Testis (tissue), 3 donors: ENCODE data around the gene CACNA1I. TPM values are rescaled to one million over a fixed set of nuclear protein-coding genes. Genes with fewer than 3 reads are reported as not detected.

Experiments
- DNase-seq: peaks from one replicate; pipeline ENCODE4 v3.0.0-alpha.2; 2019
- H3K27ac ChIP-seq, 2 donors: fragments of 200-600 bp; sonication (generic); one replicate each; pipeline ENCODE4 v1.5.1; 2019
- H3K27me3 ChIP-seq: fragments of 200-600 bp; sonication (generic); one replicate; pipeline ENCODE4 v1.5.1; 2019
- H3K36me3 ChIP-seq: fragments of 200-600 bp; sonication (generic); one replicate; pipeline ENCODE4 v1.5.1; 2017; ENCODE audit warnings: low read depth; ENCODE audit errors: missing control alignments
- H3K4me1 ChIP-seq: fragments of 200-600 bp; sonication (generic); one replicate; pipeline ENCODE4 v1.5.1; 2019
- H3K4me3 ChIP-seq, 2 donors: fragments of 200-600 bp; sonication (generic); one replicate each; pipeline ENCODE4 v1.5.1; 2017 to 2019
- H3K9me3 ChIP-seq: fragments of 200-600 bp; sonication (generic); one replicate; pipeline ENCODE4 v1.5.1; 2017
- CTCF ChIP-seq, 3 experiments: fragments of 450-650 bp in 2 of 3; fragments of 200-600 bp in 1 of 3; sonication (generic) in 1 of 3; IDR thresholded peaks; one replicate each; pipeline ENCODE4 v1.5.1; 2016 to 2019; ENCODE audit warnings: antibody characterized with exemption in 3 of 3, mild to moderate bottlenecking in 2 of 3, moderate library complexity in 1 of 3
- POLR2A ChIP-seq: fragments of 450-650 bp; IDR thresholded peaks from one replicate; pipeline ENCODE4 v1.6.1; 2017; ENCODE audit warnings: antibody characterized with exemption, mild to moderate bottlenecking, moderate library complexity
- WGBS, 2 donors: methylation state at CpG; one replicate each; pipeline ENCODE4 v1.1.5; 2018; 5-methylcytosine and 5-hydroxymethylcytosine counted together
- intact Hi-C: fragments of 100-400 bp; cut with DNase I; formaldehyde crosslinking; loops from one replicate; pipeline ENCODE4 v1.15.1; 2023; ENCODE audit warnings: low total_unique reads
- polyA plus RNA-seq: library from polyadenylated mRNA; stranded (reverse); fragments of 350-450 nt; fragmentation: Illumina TruSeq; extraction: RNeasy Lipid Tissue Mini Kit (QIAGEN cat#74804); gene quantifications from one replicate; pipeline ENCODE4 v1.2.3, GENCODE V29; 2014; ENCODE audit warnings: low read depth, low replicate concordance; ENCODE audit not compliant: insufficient read depth
- total RNA-seq, 2 donors: library from RNA; depleted of rRNA; stranded (reverse); fragments of >200 nt; gene quantifications; one replicate each; pipeline ENCODE4 v1.2.3, GENCODE V29; 2016

The CACNA1I gene
- total and polyA plus RNA-seq, 3 donors from 2014 or later: 1.3 to 2.0 (median 1.7) TPM

GRCh38 chr22:39647836-39648629 is 77.5 kb downstream of the CACNA1I start:
- Histone ChIP-seq H3K27ac (no peak overlapping the region), H3K9me3 (no peaks in the 10 kb centered on the region), H3K4me1 (no peaks in the 10 kb centered on the region), H3K4me3 (no peak overlapping the region), H3K27me3 (no peaks in the 10 kb centered on the region), H3K36me3 (no peaks in the 10 kb centered on the region)
- intact Hi-C loops: no loop called here
- DNase-seq: no peak
- no peak for TF ChIP-seq CTCF (IDR thresholded peaks at IDR 0.05)
- no peak for TF ChIP-seq POLR2A
- 77 to 79% methylated on average over 11 to 35 of the region's 35 CpGs for WGBS, 2 donors

DNA sequence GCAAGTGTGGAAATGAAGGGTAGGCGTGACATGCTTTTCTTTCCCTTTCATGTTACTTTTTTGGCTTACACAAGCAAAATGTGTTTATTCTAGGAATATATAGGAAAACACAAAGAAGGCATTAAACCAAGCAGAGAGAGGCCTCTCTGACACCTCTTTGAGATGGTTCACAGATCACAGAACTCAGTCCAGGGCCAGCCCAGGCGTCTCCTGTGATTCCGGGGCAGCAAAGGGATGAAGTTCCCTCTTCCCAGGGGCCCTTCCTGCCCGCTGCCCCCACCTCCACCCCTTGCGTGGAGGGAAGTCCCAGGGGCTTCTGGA is 78.0 kb downstream of the CACNA1I start:
- Histone ChIP-seq H3K9me3 (no peaks in the 10 kb centered on the region), H3K4me3 (no peak overlapping the region), H3K36me3 (no peaks in the 10 kb centered on the region), H3K27ac (no peak overlapping the region), H3K27me3 (no peaks in the 10 kb centered on the region), H3K4me1 (no peaks in the 10 kb centered on the region)
- no peak for DNase-seq
- intact Hi-C loops: no loop called here
- 70 to 89% methylated on average over 5 of the region's 5 CpGs for WGBS, 2 donors
- no peak for TF ChIP-seq POLR2A
- no peak for TF ChIP-seq CTCF (IDR thresholded peaks at IDR 0.05)

DNA sequence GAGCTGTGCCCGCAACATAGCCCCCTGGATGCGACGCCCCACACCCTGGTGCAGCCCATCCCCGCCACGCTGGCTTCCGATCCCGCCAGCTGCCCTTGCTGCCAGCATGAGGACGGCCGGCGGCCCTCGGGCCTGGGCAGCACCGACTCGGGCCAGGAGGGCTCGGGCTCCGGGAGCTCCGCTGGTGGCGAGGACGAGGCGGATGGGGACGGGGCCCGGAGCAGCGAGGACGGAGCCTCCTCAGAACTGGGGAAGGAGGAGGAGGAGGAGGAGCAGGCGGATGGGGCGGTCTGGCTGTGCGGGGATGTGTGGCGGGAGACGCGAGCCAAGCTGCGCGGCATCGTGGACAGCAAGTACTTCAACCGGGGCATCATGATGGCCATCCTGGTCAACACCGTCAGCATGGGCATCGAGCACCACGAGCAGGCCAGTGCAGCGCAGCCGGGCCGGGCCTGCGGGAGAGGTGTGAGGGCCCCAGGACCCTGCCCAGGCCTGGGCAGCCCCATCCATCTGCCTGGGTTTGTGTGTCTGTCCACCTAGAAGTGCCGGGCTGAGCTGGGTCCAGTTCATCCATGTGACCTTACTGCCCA is 79.0 kb downstream of the CACNA1I start:
- Histone ChIP-seq H3K4me1 (no peaks in the 10 kb centered on the region), H3K9me3 (no peaks in the 10 kb centered on the region), H3K27ac (no peak overlapping the region), H3K4me3 (no peak overlapping the region), H3K36me3 (no peaks in the 10 kb centered on the region), H3K27me3 (no peaks in the 10 kb centered on the region)
- 96 to 98% methylated on average over 39 to 41 of the region's 41 CpGs for WGBS, 2 donors
- no peak for DNase-seq
- intact Hi-C loops: no loop called here
- no peak for TF ChIP-seq POLR2A
- TF ChIP-seq CTCF (IDR thresholded peaks at IDR 0.05): no peak

DNA sequence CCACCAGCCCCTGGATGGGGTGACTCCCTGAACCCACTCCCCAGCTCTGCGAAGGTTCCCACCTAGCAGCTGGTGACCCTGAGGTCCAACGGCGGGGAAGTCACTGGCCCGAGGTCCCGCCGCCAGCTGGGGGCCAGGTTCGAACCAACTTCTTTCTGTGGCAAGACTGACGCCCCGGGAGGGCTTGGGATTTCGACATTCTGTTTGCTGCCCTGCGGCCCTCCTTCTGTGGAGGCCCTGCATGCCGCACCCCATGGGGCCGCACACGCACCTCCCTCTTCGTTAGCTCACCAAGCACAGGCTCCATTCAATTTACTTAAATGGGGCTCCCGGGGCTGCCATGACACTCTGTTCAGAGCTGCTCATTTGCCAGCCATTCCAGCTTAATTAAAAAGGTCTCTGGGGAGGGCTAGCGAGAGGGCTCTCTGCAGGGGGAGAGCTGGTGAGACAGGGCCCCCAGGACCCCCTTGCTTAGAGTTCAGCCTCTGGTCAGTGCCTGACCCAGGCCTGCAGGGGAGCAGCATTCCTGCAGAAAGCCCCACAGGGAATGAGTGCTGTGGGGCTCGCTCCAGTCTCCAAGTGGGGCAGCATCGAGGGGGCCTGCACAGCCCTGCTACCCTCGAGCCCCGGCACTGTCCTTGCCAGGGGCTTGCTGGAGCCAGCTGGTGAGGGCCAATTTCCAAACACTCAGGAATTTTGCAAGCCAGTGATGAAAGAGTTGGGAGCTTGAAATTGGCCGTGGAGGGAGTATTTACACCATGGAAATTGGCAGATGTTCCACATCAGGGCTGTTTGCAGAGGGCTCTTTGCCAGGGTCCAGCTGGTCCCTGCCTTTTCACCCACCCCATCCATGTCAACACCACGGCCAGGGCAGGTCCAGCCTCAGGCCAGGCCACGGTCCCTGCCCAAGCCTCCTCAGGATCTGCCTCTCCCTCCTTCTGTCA is 80.8 kb downstream of the CACNA1I start:
- H3K4me1 ChIP-seq: no peaks in the 10 kb centered on the region
- DNase-seq: no peak
- H3K27ac ChIP-seq: no peak overlapping the region
- H3K9me3 ChIP-seq: no peaks in the 10 kb centered on the region
- no peaks in the 10 kb centered on the region for H3K27me3 ChIP-seq
- 77 to 87% methylated on average over 6 to 24 of the region's 24 CpGs for WGBS, 2 donors
- no peak overlapping the region for H3K4me3 ChIP-seq
- no peaks in the 10 kb centered on the region for H3K36me3 ChIP-seq
- TF ChIP-seq POLR2A: no peak
- TF ChIP-seq CTCF (IDR thresholded peaks at IDR 0.05): no peak
- intact Hi-C loops: no loop called here
